Skeletal muscle tissue (tissue), 4 donors: ENCODE measurements around the gene RASA3. TPM values are rescaled to one million over a fixed set of nuclear protein-coding genes. Genes with fewer than 3 reads are reported as not detected.

Experiments used
- H3K27ac ChIP-seq: one replicate; pipeline ENCODE4 v1.7.0; 2013; ENCODE audit warnings: mild to moderate bottlenecking, low read depth, low read length, inconsistent platforms
- H3K27me3 ChIP-seq, 3 donors: one replicate each; pipeline ENCODE4 v1.7.0; 2013; ENCODE audit warnings: low read length in 3 of 3; ENCODE audit not compliant: control insufficient read depth in 3 of 3, insufficient read depth in 3 of 3
- H3K36me3 ChIP-seq, 3 donors: one replicate each; pipeline ENCODE4 v1.7.0; 2013; ENCODE audit warnings: low read length in 3 of 3; ENCODE audit not compliant: control insufficient read depth in 3 of 3, insufficient read depth in 3 of 3
- H3K4me1 ChIP-seq, 3 donors: one replicate each; pipeline ENCODE4 v1.7.0; 2013; ENCODE audit warnings: low read length in 3 of 3, mild to moderate bottlenecking in 3 of 3; ENCODE audit not compliant: control insufficient read depth in 3 of 3, insufficient read depth in 3 of 3
- H3K4me3 ChIP-seq, 3 donors: one replicate each; pipeline ENCODE4 v1.7.0; 2013; ENCODE audit warnings: low read length in 3 of 3
- H3K9ac ChIP-seq, 3 donors: one replicate each; pipeline ENCODE4 v1.7.0; 2013; ENCODE audit warnings: low read length in 3 of 3, mild to moderate bottlenecking in 3 of 3, moderate library complexity in 2 of 3, low read depth in 1 of 3
- H3K9me3 ChIP-seq, 3 donors: one replicate each; pipeline ENCODE4 v1.7.0; 2013; ENCODE audit warnings: low read length in 3 of 3; ENCODE audit not compliant: control insufficient read depth in 3 of 3
- total RNA-seq: library from RNA; depleted of rRNA; stranded (reverse); fragments of >200 nt; gene quantifications from one replicate; pipeline ENCODE4 v1.2.3, GENCODE V29; 2014
- donor health status: Osteomylitis.

The RASA3 gene
- total RNA-seq, 1 donor from 2014 or later, result 14.1 TPM

- no peak overlapping the region for H3K4me3 ChIP-seq
- peak overlapping the region; percentile 68 for H3K27ac ChIP-seq
Observed at GRCh38 chr13:114097893-114098688, 34.3 kb downstream of the RASA3 start.

GRCh38 chr13:114097212-114097892 is 35.1 kb downstream of the RASA3 start:
- no peaks in the 10 kb centered on the region for H3K27me3 ChIP-seq
- H3K4me3 ChIP-seq, result no peak overlapping the region
- no peak overlapping the region for H3K27ac ChIP-seq
- no peaks in the 10 kb centered on the region for H3K9me3 ChIP-seq
- H3K9ac ChIP-seq, result peak overlapping the region in 1 of 3 donors; percentile 25
- H3K36me3 ChIP-seq, result no peaks in the 10 kb centered on the region
- peaks cover 41 to 54% (median 50%) of the 10 kb centered on the region in 3 donors for H3K4me1 ChIP-seq

More at GRCh38 chr13:114097893-114098688, 34.3 kb downstream of the RASA3 start:
- Histone ChIP-seq H3K36me3 (no peaks in the 10 kb centered on the region), H3K9ac (peak overlapping the region; percentile 23 to 50 (median 43)), H3K4me1 (peaks cover 41 to 61% (median 50%) of the 10 kb centered on the region in 3 donors), H3K27me3 (no peaks in the 10 kb centered on the region), H3K9me3 (no peaks in the 10 kb centered on the region)

GRCh38 chr13:114096811-114097211 is 35.6 kb downstream of the RASA3 start:
- H3K4me1 ChIP-seq, result peaks cover 39 to 49% (median 47%) of the 10 kb centered on the region in 3 donors
- no peaks in the 10 kb centered on the region for H3K9me3 ChIP-seq
- no peaks in the 10 kb centered on the region for H3K36me3 ChIP-seq
- H3K4me3 ChIP-seq, result no peak overlapping the region
- no peaks in the 10 kb centered on the region for H3K27me3 ChIP-seq
- no peak overlapping the region for H3K27ac ChIP-seq
- peak overlapping the region in 2 of 3 donors; percentile 20 to 25 for H3K9ac ChIP-seq

- Histone ChIP-seq H3K27me3 (no peaks in the 10 kb centered on the region), H3K4me1 (peaks cover 31 to 41% (median 40%) of the 10 kb centered on the region in 3 donors), H3K4me3 (no peak overlapping the region)
Observed at GRCh38 chr13:114096031-114096485, 36.4 kb downstream of the RASA3 start.

GRCh38 chr13:114095486-114095885 is 36.9 kb downstream of the RASA3 start:
- Histone ChIP-seq H3K36me3 (no peaks in the 10 kb centered on the region), H3K9me3 (no peaks in the 10 kb centered on the region), H3K4me1 (peaks cover 28 to 36% (median 35%) of the 10 kb centered on the region in 3 donors), H3K27me3 (no peaks in the 10 kb centered on the region), H3K9ac (no peak overlapping the region), H3K27ac (no peak overlapping the region), H3K4me3 (no peak overlapping the region)

More at GRCh38 chr13:114096031-114096485, 36.4 kb downstream of the RASA3 start:
- Histone ChIP-seq H3K27ac (no peak overlapping the region), H3K9me3 (no peaks in the 10 kb centered on the region), H3K9ac (no peak overlapping the region), H3K36me3 (no peaks in the 10 kb centered on the region)

- peaks cover 18 to 23% (median 18%) of the 10 kb centered on the region in 3 donors for H3K4me1 ChIP-seq
- no peak overlapping the region for H3K4me3 ChIP-seq
- H3K27ac ChIP-seq, result no peak overlapping the region
- H3K9ac ChIP-seq, result no peak overlapping the region
- no peaks in the 10 kb centered on the region for H3K9me3 ChIP-seq
- no peaks in the 10 kb centered on the region for H3K36me3 ChIP-seq
- H3K27me3 ChIP-seq, result no peaks in the 10 kb centered on the region
Observed at GRCh38 chr13:114093118-114093517, 39.3 kb downstream of the RASA3 start.

GRCh38 chr13:114092468-114092867 is 40.0 kb downstream of the RASA3 start:
- H3K4me1 ChIP-seq, result peaks cover 12 to 18% (median 12%) of the 10 kb centered on the region in 3 donors
- no peaks in the 10 kb centered on the region for H3K27me3 ChIP-seq
- no peak overlapping the region for H3K9ac ChIP-seq
- no peak overlapping the region for H3K27ac ChIP-seq
- H3K36me3 ChIP-seq, result no peaks in the 10 kb centered on the region
- H3K9me3 ChIP-seq, result no peaks in the 10 kb centered on the region
- H3K4me3 ChIP-seq, result no peak overlapping the region

- H3K9ac ChIP-seq, result no peak overlapping the region
- H3K9me3 ChIP-seq, result no peaks in the 10 kb centered on the region
- no peaks in the 10 kb centered on the region for H3K27me3 ChIP-seq
- H3K36me3 ChIP-seq, result no peaks in the 10 kb centered on the region
- peaks cover 0 to 4% (median 0%) of the 10 kb centered on the region in 3 donors for H3K4me1 ChIP-seq
- H3K4me3 ChIP-seq, result no peak overlapping the region
- H3K27ac ChIP-seq, result no peak overlapping the region
Observed at GRCh38 chr13:114090476-114090875, 41.9 kb downstream of the RASA3 start.

GRCh38 chr13:114089751-114090400 is 42.5 kb downstream of the RASA3 start:
- no peaks in the 10 kb centered on the region for H3K4me1 ChIP-seq
- H3K27me3 ChIP-seq, result no peaks in the 10 kb centered on the region
- H3K4me3 ChIP-seq, result no peak overlapping the region
- no peak overlapping the region for H3K9ac ChIP-seq
- no peak overlapping the region for H3K27ac ChIP-seq
- H3K36me3 ChIP-seq, result no peaks in the 10 kb centered on the region
- no peaks in the 10 kb centered on the region for H3K9me3 ChIP-seq
